Measurements from ENCODE around the gene PHKA2.

- no peak for TF ChIP-seq CTCF (IDR thresholded peaks at IDR 0.05; ENCODE audit: borderline replicate concordance, extremely low read depth, low read length, poor library complexity, severe bottlenecking)
- TF ChIP-seq EZH2 (IDR thresholded peaks at IDR 0.05; ENCODE audit: borderline replicate concordance, low read depth, low read length, severe bottlenecking) = no peak
Observed at GRCh38 chrX:18884916-18885315, 99.0 kb downstream of the PHKA2 start.
